Ishikawa (cell line): ENCODE measurements around the gene LRRTM4.

ENCODE experiments used
- CEBPB ChIP-seq: IDR thresholded peaks from 2 replicates; pipeline ENCODE4 v1.6.1; 2012
- CREB1 ChIP-seq: IDR thresholded peaks from 2 replicates; pipeline ENCODE4 v1.6.1; 2012; ENCODE audit warnings: low read depth
- EP300 ChIP-seq: IDR thresholded peaks from 2 replicates; pipeline ENCODE4 v1.6.1; 2012; ENCODE audit warnings: borderline replicate concordance
- FOXM1 ChIP-seq: IDR thresholded peaks from 2 replicates; pipeline ENCODE4 v1.6.1; 2012; ENCODE audit warnings: low read depth, borderline replicate concordance
- MAX ChIP-seq: IDR thresholded peaks from 2 replicates; pipeline ENCODE4 v1.6.1; 2012
- RAD21 ChIP-seq: IDR thresholded peaks from 2 replicates; pipeline ENCODE4 v1.6.1; 2012; ENCODE audit warnings: low read depth
- REST ChIP-seq: IDR thresholded peaks from 2 replicates; pipeline ENCODE4 v1.6.1; 2012; ENCODE audit warnings: low read depth, mild to moderate bottlenecking
- TAF1 ChIP-seq: IDR thresholded peaks from 2 replicates; pipeline ENCODE4 v1.6.1; 2012; ENCODE audit warnings: low read depth, mild to moderate bottlenecking
- TCF12 ChIP-seq: IDR thresholded peaks from 2 replicates; pipeline ENCODE4 v1.6.1; 2012; ENCODE audit warnings: low read depth
- TEAD4 ChIP-seq: IDR thresholded peaks from 2 replicates; pipeline ENCODE4 v1.6.1; 2012
- ZBTB7A ChIP-seq: IDR thresholded peaks from 2 replicates; pipeline ENCODE4 v1.6.1; 2012; ENCODE audit warnings: low read depth

GRCh38 chr2:76737607-76738006 is 784.6 kb downstream of the LRRTM4 start:
- TF ChIP-seq CREB1 = no peak
- no peak for TF ChIP-seq FOXM1
- no peak for TF ChIP-seq CEBPB
- no peak for TF ChIP-seq REST
- TF ChIP-seq MAX = no peak
- TF ChIP-seq ZBTB7A = no peak
- no peak for TF ChIP-seq RAD21
- TF ChIP-seq TAF1 = no peak
- no peak for TF ChIP-seq EP300
- no peak for TF ChIP-seq TCF12
- no peak for TF ChIP-seq TEAD4
